H9 (cell line): ENCODE measurements around the gene NEURL4. TPM values are rescaled to one million over a fixed set of nuclear protein-coding genes. Genes with fewer than 3 reads are reported as not detected.
A peak's percentile ranks its signal among the peaks of the same experiment; 100 is the strongest.

Source experiments
- DNase-seq: peaks from one replicate; pipeline ENCODE4 v3.0.0-alpha.2; 2017
- H2AFZ ChIP-seq: one replicate; pipeline ENCODE4 v1.6.1; 2013; ENCODE audit warnings: mild to moderate bottlenecking, low read length, control low read depth, moderate library complexity
- H2AK5ac ChIP-seq: 2 replicates; pipeline ENCODE4 v1.6.1; 2013; ENCODE audit warnings: low read length, control low read depth, mixed read lengths; ENCODE audit not compliant: insufficient read length
- H2BK120ac ChIP-seq: one replicate; pipeline ENCODE4 v1.6.1; 2013; ENCODE audit warnings: low read depth, mild to moderate bottlenecking, low read length, control low read depth, inconsistent platforms; ENCODE audit not compliant: poor library complexity, severe bottlenecking
- H2BK12ac ChIP-seq: 2 replicates; pipeline ENCODE4 v1.6.1; 2013; ENCODE audit warnings: low read length, control low read depth, mixed read lengths, low read depth; ENCODE audit not compliant: insufficient read length
- H2BK15ac ChIP-seq: 2 replicates; pipeline ENCODE4 v1.6.1; 2013; ENCODE audit warnings: low read depth, low read length, control low read depth
- H2BK20ac ChIP-seq: one replicate; pipeline ENCODE4 v1.6.1; 2013; ENCODE audit warnings: low read depth, mild to moderate bottlenecking, low read length, control low read depth, inconsistent platforms; ENCODE audit not compliant: poor library complexity, severe bottlenecking
- H2BK5ac ChIP-seq: 2 replicates; pipeline ENCODE4 v1.6.1; 2013; ENCODE audit warnings: low read length, control low read depth, mixed read lengths; ENCODE audit not compliant: insufficient read length
- H3K14ac ChIP-seq: 2 replicates; pipeline ENCODE4 v1.6.1; 2013; ENCODE audit warnings: low read length, control low read depth; ENCODE audit not compliant: insufficient read depth
- H3K18ac ChIP-seq: 2 replicates; pipeline ENCODE4 v1.6.1; 2013; ENCODE audit warnings: low read depth, mild to moderate bottlenecking, mixed read lengths, low read length, control low read depth; ENCODE audit not compliant: insufficient read length
- H3K23ac ChIP-seq: 2 replicates; pipeline ENCODE4 v1.6.1; 2013; ENCODE audit warnings: low read length, control low read depth, mixed read lengths, low read depth; ENCODE audit not compliant: insufficient read length
- H3K23me2 ChIP-seq: 2 replicates; pipeline ENCODE4 v1.6.1; 2013; ENCODE audit warnings: low read depth, mild to moderate bottlenecking, mixed read lengths, low read length, control low read depth; ENCODE audit not compliant: insufficient read length, poor library complexity, severe bottlenecking
- H3K27ac ChIP-seq: 2 replicates; pipeline ENCODE4 v1.5.1; 2013; ENCODE audit warnings: low read length, control low read depth, mixed read lengths, low read depth; ENCODE audit not compliant: insufficient read length
- H3K27me3 ChIP-seq: 2 replicates; pipeline ENCODE4 v1.6.1; 2013; ENCODE audit warnings: low read length, control low read depth, inconsistent platforms; ENCODE audit not compliant: insufficient read depth
- H3K4ac ChIP-seq: 2 replicates; pipeline ENCODE4 v1.6.1; 2013; ENCODE audit warnings: low read depth, mild to moderate bottlenecking, control low read depth, inconsistent platforms, low read length, moderate library complexity
- H3K4me1 ChIP-seq: 2 replicates; pipeline ENCODE4 v1.6.1; 2013; ENCODE audit warnings: low read length, control low read depth, inconsistent platforms; ENCODE audit not compliant: insufficient read depth
- H3K4me2 ChIP-seq: 2 replicates; pipeline ENCODE4 v1.6.1; 2013; ENCODE audit warnings: low read length, control low read depth, mixed read lengths; ENCODE audit not compliant: insufficient read length, insufficient read depth
- H3K56ac ChIP-seq: 2 replicates; pipeline ENCODE4 v1.6.1; 2013; ENCODE audit warnings: low read depth, mild to moderate bottlenecking, mixed read lengths, low read length, control low read depth; ENCODE audit not compliant: insufficient read length
- H3K79me1 ChIP-seq: 2 replicates; pipeline ENCODE4 v1.6.1; 2013; ENCODE audit warnings: low read depth, mild to moderate bottlenecking, moderate library complexity, low read length, control low read depth, inconsistent platforms; ENCODE audit not compliant: insufficient read depth, poor library complexity, severe bottlenecking
- H3K79me2 ChIP-seq: 2 replicates; pipeline ENCODE4 v1.6.1; 2013; ENCODE audit warnings: low read length, control low read depth, inconsistent platforms; ENCODE audit not compliant: insufficient read depth
- H3K9ac ChIP-seq: 2 replicates; pipeline ENCODE4 v1.6.1; 2013; ENCODE audit warnings: low read length, control low read depth, mixed read lengths; ENCODE audit not compliant: insufficient read length; ENCODE audit errors: extremely low read depth
- H3K9me3 ChIP-seq: one replicate; pipeline ENCODE4 v1.6.1; 2013; ENCODE audit warnings: low read depth, low read length, inconsistent platforms; ENCODE audit not compliant: control insufficient read depth
- H3T11ph ChIP-seq: one replicate; pipeline ENCODE4 v1.6.1; 2013; ENCODE audit warnings: mild to moderate bottlenecking, low read length, control low read depth, inconsistent platforms
- H4K20me1 ChIP-seq: one replicate; pipeline ENCODE4 v1.6.1; 2013; ENCODE audit not compliant: control insufficient read depth, insufficient read length, insufficient read depth
- H4K5ac ChIP-seq: 2 replicates; pipeline ENCODE4 v1.6.1; 2013; ENCODE audit warnings: low read depth, mild to moderate bottlenecking, mixed read lengths, low read length, control low read depth; ENCODE audit not compliant: insufficient read length
- H4K8ac ChIP-seq: replicated peaks from 2 replicates; pipeline ENCODE4 v1.6.1; 2013; ENCODE audit warnings: low read length, control low read depth, mixed read lengths, low read depth; ENCODE audit not compliant: insufficient read length
- H4K91ac ChIP-seq: 2 replicates; pipeline ENCODE4 v1.6.1; 2013; ENCODE audit warnings: low read depth, mild to moderate bottlenecking, moderate library complexity, mixed read lengths, low read length, control low read depth; ENCODE audit not compliant: insufficient read length
- H3K27ac Mint-ChIP-seq, 3 experiments: 2 replicates in 2 of 3; 3 replicates in 1 of 3; pipeline ENCODE4 v1.8.0; 2020 to 2021; ENCODE audit warnings: mixed read lengths in 3 of 3, mild to moderate bottlenecking in 1 of 3, moderate library complexity in 1 of 3
- H3K27me3 Mint-ChIP-seq: 2 replicates; pipeline ENCODE4 v1.8.0; 2021; ENCODE audit warnings: low read depth, mild to moderate bottlenecking, moderate library complexity, mixed read lengths
- H3K36me3 Mint-ChIP-seq, 3 experiments: 2 replicates in 2 of 3; 3 replicates in 1 of 3; pipeline ENCODE4 v1.8.0; 2020 to 2021; ENCODE audit warnings: low read depth in 3 of 3, mixed read lengths in 3 of 3; ENCODE audit not compliant: insufficient read depth in 1 of 3
- H3K4me1 Mint-ChIP-seq, 2 experiments: 2 replicates each; pipeline ENCODE4 v1.8.0; 2020; ENCODE audit warnings: mixed read lengths in 2 of 2
- H3K4me3 Mint-ChIP-seq, 2 experiments: 2 replicates in 1 of 2; 3 replicates in 1 of 2; pipeline ENCODE4 v1.8.0; 2020 to 2021; ENCODE audit warnings: mild to moderate bottlenecking in 2 of 2, mixed read lengths in 2 of 2, moderate library complexity in 1 of 2
- H3K9me3 Mint-ChIP-seq, 2 experiments: 2 replicates in 1 of 2; 3 replicates in 1 of 2; pipeline ENCODE4 v1.8.0; 2020; ENCODE audit warnings: mild to moderate bottlenecking in 2 of 2, mixed read lengths in 2 of 2, moderate library complexity in 1 of 2
- CTCF ChIP-seq: fragments of 200-600 bp; sonication (generic); conservative IDR thresholded peaks from 3 replicates; pipeline ENCODE4 v1.8.0; 2021; ENCODE audit warnings: antibody characterized with exemption, mild to moderate bottlenecking
- WGBS: extraction: QIAGEN DNeasy Blood & Tissue Kit; methylation state at CpG from one replicate; pipeline ENCODE4 v1.1.7; 2013; ENCODE audit warnings: missing lambda C conversion rate, low lambda C conversion rate, mixed read lengths; ENCODE audit not compliant: insufficient read length; ENCODE audit errors: extremely low coverage; 5-methylcytosine and 5-hydroxymethylcytosine counted together
- total RNA-seq: library from RNA; stranded (reverse); gene quantifications from 2 replicates; pipeline ENCODE4 v1.2.1, GENCODE V29; 2021

NEURL4 gene
- total RNA-seq, 1 experiment from 2014 or later, result 54.8 TPM

- Histone ChIP-seq H2BK5ac (no peak overlapping the region), H2BK12ac (no peak overlapping the region), H4K20me1 (no peaks in the 10 kb centered on the region), H3K4me2 (peak overlapping the region; percentile 75), H2BK15ac (no peak overlapping the region), H3K9me3 (no peaks in the 10 kb centered on the region), H4K5ac (no peak overlapping the region), H2AK5ac (no peak overlapping the region), H3K23me2 (peaks cover 12% of the 10 kb centered on the region), H2BK20ac (no peak overlapping the region), H3K23ac (no peak overlapping the region), H3K4ac (no peak overlapping the region), H4K8ac (no peak overlapping the region), H3K27ac (no peak overlapping the region), H3K56ac (no peak overlapping the region), H3K79me1 (no peaks in the 10 kb centered on the region), H3K14ac (no peak overlapping the region), H3K79me2 (no peaks in the 10 kb centered on the region), H4K91ac (no peak overlapping the region), H3K27me3 (no peaks in the 10 kb centered on the region), H2AFZ (no peak overlapping the region), H2BK120ac (no peak overlapping the region), H3K18ac (no peak overlapping the region), H3K4me1 (peaks cover 4% of the 10 kb centered on the region; the same call in 1 of the 2 replicates), H3K9ac (peak overlapping the region; percentile 6), H3T11ph (no peak overlapping the region)
- no peak for TF ChIP-seq CTCF
- peaks cover 2 to 22% (median 11%) of the 10 kb centered on the region in 3 experiments; a peak in 5 of 7 replicates for H3K36me3 Mint-ChIP-seq
- no peaks in the 10 kb centered on the region for H3K9me3 Mint-ChIP-seq
- DNase-seq, result no peak
- peak overlapping the region; percentile 76 to 92 for H3K4me3 Mint-ChIP-seq
- WGBS, result no CpG with 5 or more reads among the region's 6 CpGs
- peaks cover 13% of the 10 kb centered on the region for H3K27me3 Mint-ChIP-seq
- no peak overlapping the region for H3K27ac Mint-ChIP-seq
- H3K4me1 Mint-ChIP-seq, result peaks cover 16 to 23% of the 10 kb centered on the region in 2 experiments
Measured at GRCh38 chr17:7282752-7283321, 46.3 kb downstream of the NEURL4 start.
